Endothelial cell of hepatic sinusoid (primary cell): Measurements from ENCODE around the gene KLHDC2.
"Not testable (repeated sequence)": the region's sequence is repeated elsewhere in the genome, so short reads cannot be mapped to it uniquely, and the experiment has no call there.

ENCODE experiments used
- in situ Hi-C: cut with HindIII; loops from 2 replicates; pipeline ENCODE4 v1.10.0; 2017; ENCODE audit warnings: low sequenced_read_pairs

Gene KLHDC2

DNA sequence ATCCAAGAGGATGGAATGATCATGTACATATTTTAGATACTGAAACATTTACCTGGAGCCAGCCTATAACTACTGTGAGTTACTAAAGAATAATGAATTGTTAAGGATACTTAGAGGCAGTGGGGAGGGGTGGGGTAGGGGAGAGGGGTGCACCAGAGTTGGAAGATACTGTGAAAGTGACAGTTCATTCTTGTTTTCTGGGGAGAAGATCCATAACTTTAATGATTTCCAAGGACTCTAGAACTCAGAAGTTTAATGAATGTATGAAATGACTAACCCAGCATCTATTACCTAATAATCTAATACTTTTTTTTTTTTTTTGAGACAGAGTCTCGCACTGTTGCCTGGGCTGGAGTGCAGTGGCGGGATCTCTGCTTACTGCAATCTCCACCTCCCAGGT, 10.5 kb downstream of the KLHDC2 start:
- in situ Hi-C loops: no loop called here

DNA sequence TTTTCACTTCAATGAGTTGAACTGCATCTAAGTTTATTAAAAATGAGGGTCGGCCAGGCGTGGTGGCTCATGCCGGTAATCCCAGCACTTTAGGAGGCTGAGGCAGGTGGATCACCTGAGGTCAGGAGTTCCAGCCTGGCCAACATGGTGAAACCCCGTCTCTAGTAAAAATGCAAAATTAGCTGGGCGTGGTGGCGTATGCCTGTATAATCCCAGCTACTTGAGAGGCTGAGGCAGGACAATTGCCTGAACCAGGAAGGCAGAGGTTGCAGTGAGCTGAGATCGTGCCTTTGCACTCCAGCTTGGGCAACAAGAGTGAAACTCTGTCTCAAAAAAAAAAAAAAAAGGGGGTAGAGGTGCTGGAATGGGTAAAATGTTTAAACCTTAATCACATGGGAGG, 13.1 kb downstream of the KLHDC2 start:
- in situ Hi-C loops: loop anchor here (5.0 kb wide), 1 partner anchor 74 kb away; no protein-coding TSS in a partner anchor

DNA sequence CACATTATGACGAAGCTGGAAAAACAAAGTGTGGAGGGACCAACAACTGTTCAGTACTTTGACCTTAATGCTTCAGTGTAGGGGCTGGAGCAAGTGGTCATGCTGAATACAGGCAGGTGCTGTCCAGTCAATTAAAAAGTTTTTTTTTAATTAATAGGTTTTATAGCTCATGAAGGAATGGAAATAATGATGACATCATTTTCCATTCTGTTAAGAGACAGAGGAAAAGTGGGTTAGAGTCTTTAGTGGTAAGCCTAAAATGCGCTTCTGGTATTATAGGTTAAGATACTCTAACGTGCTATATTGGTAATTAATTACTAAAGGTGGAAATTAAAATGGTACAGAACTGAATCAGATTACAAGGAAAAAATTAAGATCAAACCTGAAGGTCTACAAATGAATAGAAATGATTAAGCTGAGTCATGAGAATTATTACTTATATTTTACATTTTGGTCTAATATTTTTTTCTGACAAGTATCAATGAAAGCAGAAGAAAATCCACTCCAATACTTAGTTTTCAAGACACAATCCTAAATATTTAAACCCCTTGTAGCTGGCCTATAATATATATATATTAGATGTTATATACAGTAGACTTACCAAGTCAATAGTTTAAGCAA, 15.6 kb downstream of the KLHDC2 start:
- in situ Hi-C loops: loop anchor here (5.0 kb wide), 1 partner anchor 76 kb away; no protein-coding TSS in a partner anchor

DNA sequence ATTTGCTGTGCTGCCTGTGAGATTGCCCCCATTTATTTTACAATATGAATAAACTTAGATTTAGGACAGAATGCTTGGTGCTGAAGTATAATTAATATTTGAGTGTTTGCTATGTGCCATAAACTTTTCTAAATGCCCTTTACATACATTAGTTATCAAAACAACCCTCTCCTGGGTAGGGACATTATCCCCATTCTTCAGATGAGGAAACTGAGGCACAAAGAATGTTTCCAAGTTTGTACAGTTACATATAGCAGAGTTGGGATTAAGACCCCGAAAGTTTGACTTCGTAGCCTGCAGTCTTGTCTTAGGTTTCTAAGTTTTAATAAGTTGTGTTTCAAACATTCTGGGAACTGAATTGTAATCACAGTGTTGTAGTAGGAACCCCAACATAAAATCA, 18.4 kb downstream of the KLHDC2 start:
- in situ Hi-C loops: loop anchor here (5.0 kb wide), 1 partner anchor 134 kb away; no protein-coding TSS in a partner anchor

DNA sequence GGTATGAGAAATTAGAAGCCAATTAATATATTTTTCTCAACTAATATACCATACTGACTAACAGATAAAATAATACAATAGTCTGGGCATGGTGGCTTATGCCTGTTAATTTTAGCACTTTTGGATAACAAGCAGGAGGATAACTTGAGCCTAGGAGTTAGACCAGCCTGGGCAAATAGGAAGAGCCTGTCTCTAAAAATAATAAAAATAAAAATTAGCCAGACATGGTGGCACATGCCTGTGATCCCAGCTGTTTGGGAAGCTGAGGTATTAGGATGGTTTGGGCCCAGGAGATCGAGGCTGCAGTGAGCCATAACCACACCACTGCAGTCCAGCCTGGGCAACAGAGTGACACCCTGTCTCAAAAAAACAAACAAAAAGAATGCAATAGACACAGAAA, 24.7 kb downstream of the KLHDC2 start:
- in situ Hi-C loops: no loop called here

DNA sequence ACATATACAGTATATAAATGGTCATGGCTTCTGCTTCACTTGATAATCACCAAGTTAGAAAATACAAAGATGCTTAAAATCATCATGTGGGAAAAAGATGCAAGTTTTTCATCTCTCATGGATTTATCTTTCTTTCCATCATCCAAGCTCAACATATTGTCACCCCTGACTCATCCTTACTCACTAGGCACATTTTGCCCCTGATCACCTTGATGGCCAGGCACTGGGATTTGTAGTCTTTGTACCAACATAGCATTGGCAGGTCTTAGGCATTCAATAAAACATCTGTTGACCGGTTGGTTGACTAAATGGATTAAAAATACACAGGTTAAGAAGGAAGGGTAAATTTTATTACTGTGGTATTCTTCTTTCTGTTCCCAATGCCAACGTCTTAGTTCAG, 28.1 kb downstream of the KLHDC2 start:
- in situ Hi-C loops: no loop called here

DNA sequence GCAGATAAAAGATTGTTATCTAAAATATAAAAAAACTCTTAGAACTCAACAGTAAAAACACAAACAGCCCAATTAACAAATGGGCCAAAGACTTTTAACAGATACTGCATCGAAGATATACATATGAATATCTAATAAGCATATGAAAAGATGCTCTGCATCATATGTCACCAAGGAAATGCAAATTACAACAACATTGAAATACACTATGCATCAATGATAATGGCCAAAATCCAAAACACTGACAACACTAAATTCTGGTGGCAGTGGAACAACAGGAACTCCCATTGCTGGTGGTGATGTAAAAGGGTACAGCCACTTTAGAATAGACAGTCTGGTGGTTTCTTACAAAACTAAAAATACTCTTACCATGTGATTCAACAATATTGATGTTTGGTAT, 40.8 kb downstream of the KLHDC2 start:
- in situ Hi-C loops: no loop called here

DNA sequence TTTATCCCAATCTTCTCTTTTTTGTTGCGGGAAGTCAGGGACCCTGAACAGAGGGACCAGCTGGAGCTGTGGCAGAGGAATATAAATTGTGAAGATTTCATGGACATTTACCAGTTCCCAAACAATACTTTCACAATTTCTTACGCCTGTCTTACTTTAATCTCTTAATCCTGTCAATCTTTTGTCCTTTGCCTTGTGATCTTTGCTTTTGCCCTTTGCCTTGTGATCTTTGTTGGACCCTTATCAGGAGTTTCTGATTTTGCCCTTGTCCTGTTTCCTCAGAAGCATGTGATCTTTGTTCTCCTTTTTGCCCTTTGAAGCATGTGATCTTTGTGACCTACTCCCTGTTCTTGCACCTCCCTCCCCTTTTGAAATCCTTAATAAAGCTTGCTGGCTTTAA, 48.2 kb downstream of the KLHDC2 start:
- in situ Hi-C loops: not testable (repeated sequence)

DNA sequence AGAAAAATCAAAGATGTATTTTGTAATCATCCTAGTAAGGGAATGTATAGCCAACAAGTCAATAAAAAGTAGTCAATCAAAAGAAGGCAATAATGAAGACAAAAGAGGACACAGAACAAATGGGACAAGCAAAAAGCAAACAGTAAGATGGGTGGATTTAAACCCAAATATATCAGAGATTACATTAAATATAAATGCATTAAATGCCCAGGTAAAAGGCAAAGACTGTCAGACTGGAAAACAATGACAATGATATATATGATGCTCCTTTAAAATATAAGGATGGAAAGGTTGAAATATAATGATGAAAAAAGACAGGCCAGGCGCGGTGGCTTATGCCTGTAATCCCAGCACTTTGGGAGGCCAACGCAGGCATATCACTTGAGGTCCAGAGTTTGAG, 48.9 kb downstream of the KLHDC2 start:
- in situ Hi-C loops: no loop called here

DNA sequence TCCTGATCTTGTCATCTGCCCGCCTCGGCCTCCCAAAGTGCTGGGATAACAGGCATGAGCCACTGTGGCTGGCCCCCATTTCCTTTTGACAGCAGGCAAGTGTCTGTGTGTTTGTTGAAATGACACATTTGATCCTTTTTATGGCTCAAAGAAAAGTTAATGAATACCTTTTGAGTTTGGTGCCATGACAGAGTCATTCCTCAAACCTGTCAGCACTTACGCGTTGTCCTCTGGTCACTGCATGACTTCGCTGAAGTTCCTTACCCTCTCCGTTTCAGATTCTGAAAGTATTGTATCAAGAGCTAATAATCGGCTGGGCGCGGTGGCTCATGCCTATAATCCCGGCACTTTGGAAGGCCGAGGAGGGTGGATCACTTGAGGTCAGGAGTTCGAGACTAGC, 52.2 kb downstream of the KLHDC2 start:
- in situ Hi-C loops: no loop called here

DNA sequence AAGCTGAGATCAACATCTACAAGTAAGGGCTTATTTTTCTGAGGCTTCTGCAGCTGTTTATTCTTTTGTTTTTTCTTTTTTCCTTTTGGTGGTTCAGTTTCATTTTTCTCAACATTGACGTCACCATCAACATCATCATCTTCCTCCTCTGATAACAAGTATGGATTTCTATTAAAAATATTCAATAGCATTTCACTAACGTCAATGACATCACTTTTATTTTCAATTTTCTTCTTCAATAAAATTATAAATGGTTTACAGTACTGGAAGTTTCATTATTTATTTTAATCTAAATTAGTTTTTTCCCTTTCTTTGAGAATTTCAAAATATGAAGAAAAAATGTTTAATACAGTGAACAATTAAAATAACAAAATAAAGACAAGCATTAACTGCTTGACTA, 60.7 kb downstream of the KLHDC2 start:
- in situ Hi-C loops: no loop called here
